ENCODE data around the gene PRSS38.

Gene PRSS38

DNA sequence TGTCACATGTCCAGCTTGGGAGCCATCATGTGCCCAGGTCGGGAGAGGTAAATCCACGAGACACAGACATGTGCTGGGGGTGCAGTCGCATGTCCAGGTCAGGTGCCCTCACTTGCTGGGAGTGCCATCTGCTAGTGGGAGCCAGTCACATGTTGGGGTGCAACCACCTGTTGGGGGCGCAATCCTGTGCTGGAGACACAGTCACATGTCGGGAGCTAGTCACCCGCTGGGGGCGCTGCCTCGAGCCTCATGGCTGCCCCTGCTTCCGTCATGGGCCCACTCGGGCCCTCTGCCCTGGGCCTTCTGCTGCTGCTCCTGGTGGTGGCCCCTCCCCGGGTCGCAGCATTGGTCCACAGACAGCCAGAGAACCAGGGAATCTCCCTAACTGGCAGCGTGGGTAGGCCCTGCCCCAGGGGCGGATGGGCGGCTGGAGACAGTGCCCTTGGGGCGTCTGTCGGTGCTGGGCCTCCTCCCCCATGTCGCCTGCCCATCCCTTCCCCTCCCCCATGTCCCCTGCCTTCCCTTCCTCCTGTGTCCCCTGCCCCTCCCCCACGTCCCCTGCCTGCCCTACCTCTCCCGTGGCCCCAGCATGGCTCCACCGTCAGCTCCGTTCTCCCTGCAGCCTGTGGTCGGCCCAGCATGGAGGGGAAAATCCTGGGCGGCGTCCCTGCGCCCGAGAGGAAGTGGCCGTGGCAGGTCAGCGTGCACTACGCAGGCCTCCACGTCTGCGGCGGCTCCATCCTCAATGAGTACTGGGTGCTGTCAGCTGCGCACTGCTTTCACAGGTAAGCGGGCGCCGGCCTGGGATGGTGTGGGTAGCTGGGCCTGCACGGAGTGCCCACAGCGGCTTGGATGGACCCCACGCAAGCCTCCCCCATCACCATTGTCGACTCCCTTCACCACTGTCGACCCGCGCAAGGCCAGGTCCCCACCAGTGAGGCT is at the start of gene PRSS38:
TSS of gene PRSS38 (plus strand) at position 208 of the 942 bp plus-strand sequence. CDS start at position 250, 42 bp downstream.
- in situ Hi-C loops (cut with MboI; ENCODE audit: low sequenced_read_pairs): no loop called here

DNA sequence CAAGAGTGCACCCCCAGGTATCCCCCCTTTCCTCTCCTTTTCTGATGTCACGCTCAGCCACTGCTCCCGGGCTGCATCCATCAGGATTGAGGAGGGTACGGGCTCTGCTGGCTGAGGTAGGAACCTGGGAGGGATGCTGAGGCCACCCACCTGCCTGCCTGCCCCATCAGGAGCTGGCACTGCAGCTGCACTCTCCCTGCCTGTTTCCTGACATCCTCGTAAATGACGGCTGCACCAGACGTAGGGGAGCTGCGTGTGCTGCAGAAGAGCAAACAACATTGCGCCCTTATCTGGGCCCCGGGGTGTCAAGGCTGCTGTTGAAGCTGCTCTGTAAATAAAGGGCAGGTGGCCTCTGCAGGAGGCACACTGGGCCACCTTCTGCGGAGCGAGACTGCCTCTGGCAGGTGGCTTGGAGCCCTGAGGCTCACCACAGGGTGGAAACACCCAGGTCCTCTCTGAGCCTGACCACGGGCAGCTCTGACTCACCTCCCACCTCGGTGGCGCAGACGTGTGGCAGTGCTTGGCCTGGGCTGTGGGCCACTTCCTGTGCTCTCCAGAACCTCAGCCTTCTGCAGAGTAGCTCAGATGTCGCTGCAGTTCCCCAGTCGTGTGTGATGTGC is 49.4 kb upstream of the PRSS38 start:
- in situ Hi-C loops (cut with MboI; ENCODE audit: low sequenced_read_pairs): no loop called here

DNA sequence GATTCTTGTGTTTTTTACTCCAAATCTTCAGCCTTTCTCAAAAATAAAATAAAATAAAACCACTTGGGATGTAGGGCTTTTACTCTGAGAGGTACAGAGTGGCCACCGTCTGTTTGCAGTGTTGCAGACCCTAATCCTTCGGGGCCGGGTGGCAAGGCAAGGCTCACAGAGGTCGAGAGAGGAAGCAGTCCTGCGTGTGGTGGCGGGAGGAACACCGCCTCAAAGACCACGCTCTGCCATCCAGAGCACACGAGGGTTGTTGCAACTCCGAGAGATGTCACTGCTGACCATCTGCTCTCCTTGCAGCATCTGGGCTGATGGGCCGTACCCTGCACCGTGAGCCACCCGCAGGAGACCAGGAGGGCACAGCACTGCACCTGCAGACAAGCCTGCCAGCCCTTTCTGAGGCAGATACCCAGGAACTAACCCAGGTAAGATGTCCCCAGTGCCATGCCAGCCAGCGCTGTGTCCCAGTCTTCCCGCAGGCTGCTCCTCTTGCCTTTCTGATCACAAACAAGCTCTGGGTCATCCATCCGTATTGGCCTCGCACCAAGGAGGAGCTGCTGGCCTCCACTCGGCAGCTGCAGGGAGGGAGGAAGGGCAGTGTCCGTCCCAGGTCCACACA is 48.7 kb upstream of the PRSS38 start:
- in situ Hi-C loops (cut with MboI; ENCODE audit: low sequenced_read_pairs): no loop called here

- in situ Hi-C loops (cut with MboI; ENCODE audit: low sequenced_read_pairs): no loop called here
Measured at GRCh38 chr1:227767401-227768124, 47.9 kb upstream of the PRSS38 start.

GRCh38 chr1:227768125-227768439 is 47.4 kb upstream of the PRSS38 start:
- in situ Hi-C loops (cut with MboI; ENCODE audit: low sequenced_read_pairs): no loop called here

DNA sequence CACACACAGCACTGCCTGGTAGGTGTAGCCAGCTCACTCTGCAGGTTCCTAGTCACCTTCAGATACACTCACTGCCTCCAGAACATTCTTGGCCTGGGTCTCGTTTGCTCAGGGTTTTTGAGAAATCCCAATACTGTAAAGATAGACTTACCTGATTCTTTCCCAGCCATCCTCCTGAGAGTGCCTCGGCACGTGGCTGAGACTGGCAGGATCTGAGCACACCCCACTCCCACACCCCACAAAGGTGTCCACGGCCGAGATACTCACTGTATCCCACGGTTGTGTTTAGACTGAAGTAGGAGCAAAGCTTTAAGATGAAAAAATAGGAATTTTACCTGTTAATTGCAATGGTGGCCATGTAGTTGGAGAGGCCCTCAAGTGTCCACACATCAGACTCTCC is 46.8 kb upstream of the PRSS38 start:
- in situ Hi-C loops (cut with MboI; ENCODE audit: low sequenced_read_pairs): no loop called here

DNA sequence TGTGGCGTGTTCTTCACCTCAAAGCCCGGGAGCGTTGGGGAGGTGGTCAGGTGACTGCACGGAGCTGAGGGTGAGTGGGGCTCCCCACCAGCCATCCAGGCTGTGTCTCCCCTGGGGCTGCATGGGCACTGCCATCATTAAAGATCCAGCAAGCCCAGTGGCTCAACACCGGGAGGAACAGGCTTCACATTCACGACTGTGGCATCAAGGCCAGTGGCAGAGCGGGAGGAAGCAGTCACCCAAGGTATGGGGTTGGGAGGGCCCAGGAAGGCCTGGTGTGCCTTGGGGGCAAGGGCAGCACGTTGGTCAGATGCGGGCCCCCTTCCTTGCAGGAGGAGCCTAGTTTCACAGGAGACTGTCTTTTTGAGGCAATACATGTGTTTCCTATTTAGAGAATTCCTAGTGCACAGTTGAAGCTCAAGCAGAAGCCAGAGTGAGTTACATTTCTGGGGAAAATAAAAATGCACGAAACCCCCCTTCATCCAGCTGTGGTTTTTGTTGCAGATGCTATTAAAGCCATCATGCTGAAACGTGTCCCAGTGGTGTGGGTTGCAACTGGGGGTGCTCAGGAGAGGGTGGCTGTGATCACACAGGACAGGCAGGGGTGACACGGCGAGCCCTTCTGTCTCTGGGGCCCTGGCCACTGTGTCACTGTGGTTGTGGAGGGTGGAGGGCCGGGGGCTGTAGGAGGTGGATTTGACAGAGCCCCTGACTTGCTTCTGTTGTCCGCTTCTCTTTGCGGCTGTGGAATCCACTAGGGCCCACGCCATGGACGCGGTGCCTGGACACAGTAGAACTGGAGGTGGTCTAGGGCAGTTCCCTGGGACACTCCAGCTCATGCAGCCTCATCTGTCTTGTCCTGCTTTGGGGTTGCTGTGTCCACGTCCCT is 46.2 kb upstream of the PRSS38 start:
- in situ Hi-C loops (cut with MboI; ENCODE audit: low sequenced_read_pairs): no loop called here

DNA sequence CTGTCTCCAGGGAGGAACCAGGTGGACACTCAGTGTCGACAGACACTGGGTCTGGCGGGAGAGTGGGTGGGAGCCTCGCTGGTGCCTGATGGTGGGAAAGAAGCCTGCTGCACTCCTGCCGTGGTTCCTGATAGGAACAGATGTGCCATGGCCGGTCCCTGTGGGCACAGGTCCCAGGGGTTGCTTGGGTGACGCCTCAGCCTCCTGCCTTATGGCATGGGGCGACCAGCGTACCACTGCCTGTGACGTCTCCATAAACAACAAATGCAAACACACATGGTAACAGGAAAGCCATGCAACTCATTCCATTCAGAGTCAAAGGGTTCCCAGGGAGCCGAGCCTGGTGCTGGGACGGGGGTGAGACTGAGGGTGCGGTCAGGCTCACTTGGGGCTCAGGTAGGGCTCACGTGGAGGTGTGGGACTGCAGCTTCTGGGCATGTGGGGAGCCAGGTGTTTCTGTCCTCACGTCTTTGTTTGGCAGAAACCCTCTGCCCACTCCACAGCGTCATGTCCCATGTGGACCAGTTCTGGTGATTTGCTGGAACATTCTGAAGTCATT is 45.5 kb upstream of the PRSS38 start:
- in situ Hi-C loops (cut with MboI; ENCODE audit: low sequenced_read_pairs): no loop called here

DNA sequence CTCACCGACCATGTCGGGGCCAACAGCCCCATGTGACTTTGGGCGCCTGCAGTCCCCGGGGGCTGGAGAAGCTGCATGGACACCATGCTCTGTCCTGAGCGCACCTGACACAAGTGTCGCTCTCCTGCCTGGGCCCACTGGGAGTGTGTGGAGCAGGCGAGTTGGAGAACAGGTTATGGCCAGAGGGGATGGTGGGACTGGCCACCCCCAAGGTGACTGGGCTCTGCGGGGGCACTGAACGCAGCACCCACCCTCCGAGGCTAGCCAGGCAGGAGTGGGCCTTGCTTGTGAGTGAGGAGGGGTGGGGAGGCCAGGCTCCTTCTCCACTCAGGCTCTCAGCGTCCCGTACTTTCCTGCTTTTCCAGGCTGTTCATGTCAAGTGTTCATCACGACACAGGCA is 44.7 kb upstream of the PRSS38 start:
- in situ Hi-C loops (cut with MboI; ENCODE audit: low sequenced_read_pairs): no loop called here

DNA sequence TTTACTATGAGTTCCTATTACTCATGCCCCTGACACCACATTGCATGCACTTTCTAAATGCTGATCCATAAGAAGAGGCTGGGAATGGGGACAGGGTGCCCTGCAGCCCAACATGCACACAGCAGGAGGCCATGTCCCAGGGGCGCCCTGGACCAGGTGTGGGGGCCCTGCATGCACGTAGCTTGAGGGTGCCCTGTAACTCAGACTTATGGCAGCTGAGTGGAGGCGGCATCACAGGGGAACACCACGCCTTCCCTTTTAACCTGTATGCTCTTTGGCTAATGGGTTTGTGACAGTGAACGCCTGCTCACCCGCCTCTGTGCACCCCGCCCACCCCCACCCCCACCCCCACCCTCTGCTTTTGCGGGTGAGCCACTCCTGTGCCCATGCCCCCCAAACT is 44.1 kb upstream of the PRSS38 start:
- in situ Hi-C loops (cut with MboI; ENCODE audit: low sequenced_read_pairs): no loop called here

DNA sequence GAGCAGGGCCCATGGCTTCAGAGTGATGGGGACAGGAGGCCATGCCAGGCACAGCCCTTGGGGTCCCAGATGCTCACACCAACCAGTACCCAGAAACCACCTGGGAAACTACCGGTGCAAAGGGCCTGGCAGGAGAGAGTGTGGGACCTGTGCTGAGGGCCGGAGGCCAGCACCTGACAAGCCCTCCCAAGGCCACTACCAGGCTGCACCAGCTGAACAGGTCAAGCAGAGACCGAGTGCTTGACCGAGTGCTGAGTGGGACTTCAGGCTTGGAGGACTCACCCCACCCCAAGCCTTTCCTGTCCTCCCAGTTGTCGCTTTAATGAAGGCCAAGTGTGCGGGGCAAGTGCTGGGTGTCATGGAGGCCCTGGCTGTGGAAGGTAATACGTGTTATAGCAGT is 43.7 kb upstream of the PRSS38 start:
- in situ Hi-C loops (cut with MboI; ENCODE audit: low sequenced_read_pairs): no loop called here

GRCh38 chr1:227773558-227773957 is 41.9 kb upstream of the PRSS38 start:
- in situ Hi-C loops (cut with MboI; ENCODE audit: low sequenced_read_pairs): no loop called here

DNA sequence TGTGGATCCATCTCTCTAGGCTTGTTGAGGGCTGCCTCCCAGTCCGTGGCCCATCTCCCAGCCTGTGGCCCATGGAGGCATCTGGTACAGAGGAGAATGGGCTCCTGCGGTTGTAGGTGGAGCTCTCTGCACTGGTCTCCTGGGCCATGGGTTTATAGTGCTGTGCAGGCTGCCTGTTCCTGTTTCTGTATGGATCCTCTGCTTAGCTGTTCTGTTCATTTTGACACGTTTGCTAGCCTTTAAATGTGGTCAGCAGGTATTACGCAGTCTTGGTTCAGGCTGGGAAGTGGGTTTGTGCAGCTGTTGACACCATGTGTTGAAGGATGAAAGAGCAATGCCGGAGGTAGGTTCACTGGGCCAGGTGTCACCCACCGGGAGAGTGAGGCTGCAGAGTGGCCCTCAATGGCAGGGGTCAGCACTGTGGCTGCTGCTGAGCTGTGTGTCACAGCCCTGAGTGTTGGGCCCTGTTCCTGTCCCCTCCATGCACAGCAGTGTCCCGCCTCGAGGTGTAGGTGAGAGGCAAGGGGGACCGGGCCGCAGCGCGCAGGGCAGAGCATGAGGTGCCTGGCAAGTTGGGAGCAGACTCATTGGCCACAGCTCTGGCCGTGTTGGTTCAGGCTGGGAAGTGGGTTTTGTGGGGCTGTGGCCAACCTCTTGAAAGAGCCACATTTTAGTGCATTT is 41.3 kb upstream of the PRSS38 start:
- in situ Hi-C loops (cut with MboI; ENCODE audit: low sequenced_read_pairs): no loop called here

GRCh38 chr1:227774821-227775661 is 40.4 kb upstream of the PRSS38 start:
- in situ Hi-C loops (cut with MboI; ENCODE audit: low sequenced_read_pairs): no loop called here

- in situ Hi-C loops (cut with MboI; ENCODE audit: low sequenced_read_pairs): no loop called here
Measured at GRCh38 chr1:227775841-227776240, 39.6 kb upstream of the PRSS38 start.

DNA sequence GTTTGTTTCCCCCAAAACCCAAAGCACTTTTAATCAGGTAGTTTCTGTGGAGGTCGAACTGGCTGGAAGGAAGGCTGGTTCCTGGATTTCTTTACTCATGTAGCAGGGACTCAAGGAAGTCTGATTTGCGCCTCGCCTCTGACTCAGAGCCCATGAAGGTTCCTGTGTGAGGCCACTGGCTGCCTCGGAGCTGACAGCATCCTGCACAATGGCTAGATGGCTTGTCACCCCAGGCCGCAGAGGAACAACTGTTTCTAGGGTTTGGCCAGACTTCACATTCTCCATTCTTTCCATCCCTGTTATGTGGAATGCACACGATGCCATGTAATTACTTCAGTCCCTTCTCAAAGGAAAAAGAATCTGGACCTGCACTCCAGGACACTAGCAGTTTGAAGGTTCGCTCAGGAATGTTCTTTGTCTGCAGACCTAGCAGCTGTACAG is 39.1 kb upstream of the PRSS38 start:
- in situ Hi-C loops (cut with MboI; ENCODE audit: low sequenced_read_pairs): no loop called here

DNA sequence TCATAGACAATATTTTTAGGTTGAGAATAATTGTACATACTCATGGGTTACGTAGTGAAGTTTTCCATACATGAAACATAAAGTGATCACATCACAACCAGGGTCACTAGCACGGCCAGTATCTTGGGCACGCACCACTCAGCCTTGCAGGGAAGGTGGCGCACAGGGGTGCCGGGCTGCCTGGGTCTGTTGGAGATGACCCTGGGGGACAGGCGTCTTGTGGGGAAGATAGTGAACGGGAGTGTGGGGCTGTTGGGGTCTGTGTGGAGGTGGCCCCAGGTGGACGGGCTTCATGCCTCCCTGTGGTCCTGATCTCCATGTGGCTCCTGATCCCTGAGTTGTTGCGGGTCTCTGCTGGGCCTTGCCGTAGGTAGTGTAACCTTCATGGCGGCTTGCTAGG is 38.3 kb upstream of the PRSS38 start:
- in situ Hi-C loops (cut with MboI; ENCODE audit: low sequenced_read_pairs): no loop called here

GRCh38 chr1:227777646-227778045 is 37.8 kb upstream of the PRSS38 start:
- in situ Hi-C loops (cut with MboI; ENCODE audit: low sequenced_read_pairs): no loop called here

Measured in hTERT RPE-1 (cell line).